IPS-NIHi7 (cell line): ENCODE measurements around the gene LAMC1.

Experiments
- DNase-seq: peaks from one replicate; pipeline ENCODE4 v3.0.0; 2012; ENCODE audit warnings: mixed read lengths; ENCODE audit errors: extremely low spot score

LAMC1 gene

DNA sequence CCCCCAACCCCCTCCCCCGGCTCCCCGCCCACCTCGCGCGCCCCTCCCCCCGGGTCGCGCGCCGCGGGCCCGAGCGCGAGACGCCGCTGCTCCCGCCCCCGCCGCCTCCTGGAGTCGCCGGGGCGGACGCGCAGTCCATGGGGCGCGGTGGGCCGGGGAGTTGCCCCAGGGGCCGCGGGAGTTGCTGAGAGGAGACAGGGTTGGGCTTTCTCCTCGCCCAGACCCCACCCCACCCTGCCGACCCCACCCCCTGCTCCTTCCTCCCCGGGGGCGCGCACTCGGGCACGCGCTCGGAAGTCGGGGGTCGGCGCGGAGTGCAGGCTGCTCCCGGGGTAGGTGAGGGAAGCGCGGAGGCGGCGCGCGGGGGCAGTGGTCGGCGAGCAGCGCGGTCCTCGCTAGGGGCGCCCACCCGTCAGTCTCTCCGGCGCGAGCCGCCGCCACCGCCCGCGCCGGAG lies at the start of gene LAMC1:
Gene LAMC1 (plus strand): TSS at position 275 of the 455 bp plus-strand sequence. CDS start 297 bp downstream, outside the sequence.
- DNase-seq = peak; percentile 93

DNA sequence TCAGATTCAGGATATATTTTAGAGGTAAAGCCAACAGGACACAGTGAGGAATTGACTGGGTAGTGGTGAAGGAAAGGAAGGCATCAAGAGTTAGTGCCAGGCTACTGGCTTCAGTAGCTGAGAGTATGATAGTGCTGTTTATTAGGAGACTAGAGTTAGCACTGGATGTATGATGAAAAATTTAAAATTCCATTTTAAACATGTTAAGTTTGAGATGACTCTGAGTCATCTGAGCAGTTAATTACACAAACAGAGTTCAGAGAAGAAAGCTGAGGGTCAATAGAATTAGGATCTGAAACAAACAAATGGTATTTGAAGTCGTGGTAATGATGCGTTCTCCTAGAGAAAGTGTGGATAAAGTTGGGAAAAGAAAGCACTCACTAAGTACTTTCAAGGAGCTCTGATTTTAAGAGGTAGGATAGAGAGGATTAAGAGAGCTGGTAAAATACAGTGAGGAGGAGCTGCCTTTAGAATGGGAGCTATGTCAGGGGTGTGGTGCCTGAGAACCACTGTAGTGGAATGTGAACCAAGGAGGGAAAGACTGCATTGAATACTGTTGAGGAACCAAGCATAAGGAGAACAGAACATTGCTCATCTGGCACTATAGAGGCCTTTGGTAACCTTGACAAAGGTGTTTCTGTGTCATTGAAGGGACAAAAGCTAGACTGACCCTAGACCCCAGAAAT lies 48.6 kb upstream of the LAMC1 start:
- peak; percentile 26 for DNase-seq

DNA sequence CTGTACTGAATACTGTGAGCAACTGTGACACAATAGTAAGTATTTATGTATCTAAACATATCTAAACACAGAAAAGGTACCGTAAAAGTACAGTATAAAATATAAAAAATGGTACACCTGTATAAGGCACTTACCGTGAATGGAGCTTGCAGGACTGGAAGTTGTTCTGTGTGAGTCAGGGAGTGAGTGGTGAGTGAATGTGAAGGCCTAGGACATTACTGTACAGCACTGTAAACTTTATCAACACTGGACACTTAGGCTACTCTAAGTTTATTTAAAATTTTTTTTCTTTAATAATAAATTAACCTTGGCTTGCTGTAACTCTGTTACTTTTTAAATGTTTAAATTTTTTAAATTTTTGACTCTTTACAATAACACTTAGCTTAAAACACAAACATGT lies 45.7 kb upstream of the LAMC1 start:
- DNase-seq = no peak

DNA sequence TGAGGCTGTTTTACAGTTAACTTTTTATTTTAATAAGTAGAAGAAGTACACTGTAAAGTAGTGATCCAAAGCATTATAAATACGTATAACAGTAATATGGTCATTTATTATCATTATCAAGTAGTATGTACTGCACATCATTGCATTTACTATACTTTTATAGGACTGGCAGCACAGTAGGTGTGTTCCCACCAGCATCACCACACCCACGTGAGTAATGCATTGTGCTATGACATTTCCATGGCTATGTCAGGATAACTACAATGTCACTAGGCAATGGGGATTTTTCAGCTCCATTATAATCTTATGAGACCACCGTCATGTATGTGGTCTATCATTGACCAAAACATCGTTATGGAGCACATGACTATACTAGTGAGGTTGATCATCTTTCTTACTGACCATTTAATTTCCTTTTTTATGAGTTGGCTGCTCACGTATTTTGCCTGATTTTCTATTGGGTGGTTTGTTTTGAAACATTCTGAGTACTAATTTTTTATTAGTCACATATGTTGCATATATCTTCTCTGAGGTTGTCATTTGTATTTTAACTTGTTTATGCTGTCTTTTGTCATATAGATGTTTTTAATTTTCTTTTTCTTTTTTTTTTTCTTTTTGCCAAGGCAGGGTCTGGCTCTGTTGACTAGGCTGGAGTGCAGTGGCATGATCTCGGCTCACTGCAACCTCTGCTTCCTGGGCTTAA lies 44.9 kb upstream of the LAMC1 start:
- no peak for DNase-seq

DNA sequence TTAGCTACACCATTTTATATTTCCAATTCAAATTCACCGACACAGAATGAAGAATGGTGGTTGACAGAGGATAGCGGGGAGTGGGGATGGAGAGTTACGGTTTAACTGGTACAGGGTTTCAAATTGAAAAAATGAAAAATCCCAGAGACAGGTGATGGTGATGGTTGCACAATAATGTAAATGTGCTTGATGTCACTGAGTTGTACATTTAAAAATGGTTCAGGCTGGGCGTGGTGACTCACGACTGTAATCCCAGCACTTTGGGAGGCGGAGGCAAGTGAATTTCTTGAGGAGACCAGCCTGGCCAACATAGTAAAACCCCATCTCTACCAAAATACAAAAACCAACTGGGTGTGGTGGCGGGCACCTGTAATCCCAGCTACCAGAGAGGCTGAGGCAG lies 39.1 kb upstream of the LAMC1 start:
- no peak for DNase-seq

DNA sequence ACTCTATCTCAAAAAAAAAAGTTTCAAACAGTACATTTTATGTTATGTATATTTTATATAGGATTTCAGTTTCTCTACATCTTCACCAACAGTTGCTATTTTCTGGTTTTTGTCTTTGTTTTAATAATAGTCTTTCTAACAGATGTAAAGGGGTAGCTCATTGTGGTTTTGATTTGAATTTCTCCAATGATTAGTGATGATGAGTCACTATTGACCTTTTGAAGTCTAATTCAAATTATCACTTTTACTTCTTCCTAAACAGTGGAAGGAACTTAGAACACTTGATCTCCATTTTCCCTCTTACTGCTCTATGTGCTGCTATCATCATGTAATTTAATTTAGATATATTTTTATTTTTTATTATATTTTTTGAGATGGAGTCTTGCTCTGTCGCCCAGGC lies 38.6 kb upstream of the LAMC1 start:
- DNase-seq = no peak

DNA sequence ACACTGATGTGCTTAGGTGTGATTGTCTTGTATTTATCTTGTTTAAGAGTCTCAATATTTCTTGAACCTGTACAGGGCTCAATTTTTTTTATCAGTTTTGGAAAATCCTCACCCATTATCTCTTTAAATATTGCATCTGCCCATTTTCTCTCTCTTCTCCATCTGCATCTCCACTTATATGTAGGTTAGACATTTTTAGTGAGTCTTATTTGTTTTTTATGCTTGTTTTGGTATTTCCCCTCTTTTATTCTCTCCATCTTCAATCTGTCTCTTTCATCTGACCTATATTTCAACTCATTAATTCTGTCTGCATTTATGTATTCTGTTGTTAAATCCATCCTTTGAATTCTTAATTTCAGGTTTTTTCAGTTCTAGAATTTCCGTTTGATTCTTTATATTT lies 37.3 kb upstream of the LAMC1 start:
- DNase-seq = no peak

DNA sequence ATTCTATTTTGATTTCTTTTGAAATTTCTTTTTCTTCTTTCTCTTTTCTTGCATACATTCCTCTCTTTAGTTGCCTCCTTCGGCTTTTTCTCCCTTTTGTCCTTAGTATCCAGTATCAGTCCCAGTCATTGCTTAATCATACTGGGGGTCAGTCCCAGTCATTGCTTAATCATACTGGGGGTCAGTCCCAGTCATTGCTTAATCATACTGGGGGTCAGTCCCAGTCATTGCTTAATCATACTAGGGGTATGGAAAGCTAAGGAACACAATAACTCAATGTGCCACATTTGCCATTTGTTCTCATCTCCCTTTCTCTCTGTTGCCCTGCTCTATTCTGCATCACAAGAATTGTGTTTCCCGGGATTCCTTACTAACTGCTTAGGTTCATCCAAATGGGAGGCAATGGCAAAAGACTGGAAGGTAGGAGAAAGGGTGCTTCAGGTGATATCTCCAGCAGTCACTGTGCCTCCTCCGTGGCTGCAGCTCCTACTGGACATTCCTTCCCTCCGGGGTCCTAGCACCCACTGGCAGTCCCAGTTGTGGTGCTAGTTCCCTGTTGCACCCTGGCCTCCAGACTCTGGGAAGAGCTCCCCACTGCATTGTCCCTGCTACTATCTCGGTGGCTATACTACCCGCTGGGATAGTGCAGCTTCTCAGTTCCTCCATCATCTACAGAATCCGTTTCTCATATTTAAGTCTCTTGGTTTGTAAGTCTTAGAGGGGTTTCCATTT lies 32.6 kb upstream of the LAMC1 start:
- peak; percentile 11 for DNase-seq

DNA sequence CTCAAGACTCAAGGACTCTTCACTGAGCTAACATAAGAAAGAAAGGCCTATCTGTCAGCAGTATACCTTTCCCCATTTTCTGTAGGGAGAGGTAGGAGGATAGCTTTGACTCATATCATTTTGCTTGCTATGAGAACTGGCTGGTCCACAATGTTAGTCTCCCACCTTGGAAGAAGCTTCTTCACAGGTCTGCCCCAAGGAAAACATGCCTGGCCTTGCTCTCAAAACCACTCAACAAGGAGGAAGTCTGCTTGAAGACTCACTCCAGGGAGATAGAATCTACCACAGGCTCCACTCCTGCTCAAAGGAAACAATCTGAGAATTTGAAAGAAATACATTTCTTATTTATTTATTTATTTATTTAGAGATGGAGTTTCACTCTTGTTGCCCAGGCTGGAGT lies 29.5 kb upstream of the LAMC1 start:
- DNase-seq = no peak

DNA sequence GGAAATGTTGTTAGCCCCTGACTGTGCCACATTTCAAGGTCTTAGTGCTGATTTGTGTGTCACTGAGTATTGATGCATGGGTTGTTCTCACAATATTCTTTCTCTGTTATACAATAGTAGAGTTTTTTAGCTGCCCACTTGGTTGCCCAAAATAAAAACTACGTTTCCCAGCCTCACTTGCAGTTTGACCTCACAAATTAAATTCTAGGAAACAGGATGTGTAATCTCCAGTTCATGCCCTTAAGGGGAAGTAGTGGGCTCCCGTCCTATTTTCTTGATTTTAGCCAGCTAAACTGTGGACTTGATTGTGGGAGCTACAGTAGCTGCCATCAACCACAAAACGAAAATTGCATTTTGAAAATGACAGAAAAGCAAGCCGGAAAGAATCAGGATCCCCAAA lies 27.3 kb upstream of the LAMC1 start:
- DNase-seq = no peak

DNA sequence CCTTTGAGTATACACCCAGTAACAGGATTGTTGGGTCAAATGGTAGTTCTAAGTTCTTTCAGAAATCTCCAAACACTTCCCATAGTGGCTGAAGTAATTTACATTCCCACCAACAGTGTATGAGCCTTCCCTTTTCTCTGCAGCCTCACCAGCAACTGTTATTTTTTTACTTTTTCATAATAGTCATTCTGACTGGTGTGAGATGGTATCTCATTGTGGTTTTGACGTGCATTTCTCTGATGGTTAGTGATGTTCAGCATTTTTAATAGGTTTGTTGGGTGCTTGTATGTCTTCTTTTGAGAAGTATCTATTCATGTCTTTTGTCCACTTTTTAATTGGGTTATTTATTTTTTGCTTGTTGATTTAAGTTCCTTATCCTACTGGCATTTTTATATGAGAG lies 26.4 kb upstream of the LAMC1 start:
- no peak for DNase-seq

DNA sequence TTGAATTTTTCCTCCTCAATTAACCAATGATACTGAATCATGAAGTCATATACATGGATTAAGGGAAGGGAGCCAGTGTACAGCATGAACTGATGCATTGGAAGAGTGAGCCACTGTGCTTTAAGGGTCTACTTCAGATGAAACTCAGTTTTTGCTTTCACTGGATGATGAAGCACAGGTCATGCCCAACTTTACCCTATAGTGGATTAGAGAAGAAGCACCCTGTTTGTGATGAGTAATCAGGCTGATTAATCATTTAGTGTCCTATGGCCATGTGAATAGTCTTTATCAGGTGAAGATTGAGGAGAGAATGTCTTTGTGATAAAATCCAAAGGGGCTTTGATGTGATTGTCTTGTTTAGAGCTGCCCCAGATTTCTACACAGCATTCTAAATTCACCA lies 24.7 kb upstream of the LAMC1 start:
- no peak for DNase-seq

DNA sequence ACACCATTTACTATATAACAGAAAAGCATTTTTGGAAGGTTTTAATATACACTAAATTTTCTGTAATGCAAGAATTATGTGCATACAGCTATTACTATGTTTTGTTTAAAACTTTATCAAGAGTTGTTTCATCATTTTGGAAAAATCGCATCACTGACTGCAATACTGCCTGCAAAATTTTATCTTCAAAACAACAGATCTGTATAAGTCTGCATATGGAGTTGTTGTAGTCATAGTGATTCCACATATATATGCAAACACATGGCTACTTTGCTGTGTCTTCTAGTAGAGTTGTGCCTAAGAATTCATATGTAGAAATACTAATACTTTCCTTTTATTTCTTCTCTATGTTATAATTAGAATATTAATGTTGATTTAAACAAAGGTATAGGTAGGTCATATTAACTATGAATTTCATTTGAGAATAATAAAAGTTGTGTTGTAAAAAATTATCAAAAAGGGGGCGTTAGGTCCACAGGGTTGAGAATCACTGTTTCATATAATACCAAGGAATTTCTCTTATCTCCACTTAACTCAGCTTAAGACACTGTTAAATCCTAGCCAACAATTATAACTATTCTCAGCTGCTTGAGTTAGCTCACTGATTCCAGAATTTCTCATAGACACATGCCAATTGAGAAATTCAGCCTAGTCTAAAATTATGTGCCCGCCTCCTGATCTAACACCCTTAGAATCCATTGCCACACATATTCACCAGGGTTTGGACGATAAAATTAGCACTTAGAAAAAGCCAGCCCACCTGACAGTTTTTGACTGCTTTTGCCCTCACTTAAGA lies 22.9 kb upstream of the LAMC1 start:
- no peak for DNase-seq

DNA sequence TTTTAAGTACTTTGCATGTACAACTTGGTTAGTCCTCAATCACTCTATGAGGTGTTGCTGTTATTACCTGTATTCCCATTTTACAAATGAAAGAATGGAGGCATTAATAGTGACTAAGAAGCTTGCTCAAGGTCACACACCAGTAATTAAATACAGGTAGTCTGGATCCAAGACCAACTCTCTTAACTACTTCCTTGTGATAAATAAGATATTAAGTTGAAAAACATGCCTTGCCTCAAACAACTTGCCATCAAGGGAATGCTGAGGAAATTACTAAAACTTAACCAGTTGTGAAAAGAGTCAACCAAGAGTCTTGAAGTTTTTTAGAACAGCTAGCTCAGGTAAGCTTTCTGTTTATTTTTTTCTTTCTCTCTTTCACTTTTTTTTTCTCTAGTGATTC lies 21.0 kb upstream of the LAMC1 start:
- no peak for DNase-seq

DNA sequence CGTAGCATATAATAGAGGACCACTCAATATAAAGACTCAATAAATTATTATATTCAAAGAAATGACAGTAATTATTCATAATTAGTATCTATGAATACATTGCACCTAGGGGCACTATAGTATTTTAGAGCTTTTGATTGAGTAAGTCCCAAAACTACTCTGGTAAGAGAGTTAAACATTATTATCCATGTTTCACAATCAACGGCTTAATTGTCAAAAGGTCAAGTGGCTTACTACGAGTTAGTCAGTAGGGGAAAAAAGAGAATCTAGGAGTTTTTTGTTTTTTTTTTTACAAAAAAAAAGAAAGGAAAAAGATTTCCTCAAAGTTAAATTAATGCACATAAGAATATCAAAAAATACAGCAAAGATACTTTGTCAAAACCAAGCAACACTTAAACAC lies 20.4 kb upstream of the LAMC1 start:
- DNase-seq = no peak

DNA sequence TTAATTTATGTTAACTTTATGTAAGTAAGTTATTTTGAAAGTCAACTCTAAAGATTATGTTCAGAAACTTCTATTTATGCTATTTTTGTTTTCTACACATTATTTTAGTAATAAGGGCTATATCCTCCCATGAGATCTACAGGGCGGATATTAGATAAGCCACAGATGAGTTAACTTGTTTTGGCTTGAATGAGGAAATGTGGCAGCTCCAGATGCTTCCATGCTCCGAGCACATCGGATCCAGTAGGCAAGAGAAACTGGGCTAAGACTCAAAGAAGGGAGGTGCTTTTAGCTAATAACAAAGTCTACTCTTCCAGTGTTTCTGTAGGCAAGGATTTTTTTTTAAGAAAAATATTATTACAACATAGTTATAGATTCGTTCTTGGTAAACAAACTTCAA lies 20.0 kb upstream of the LAMC1 start:
- no peak for DNase-seq

DNA sequence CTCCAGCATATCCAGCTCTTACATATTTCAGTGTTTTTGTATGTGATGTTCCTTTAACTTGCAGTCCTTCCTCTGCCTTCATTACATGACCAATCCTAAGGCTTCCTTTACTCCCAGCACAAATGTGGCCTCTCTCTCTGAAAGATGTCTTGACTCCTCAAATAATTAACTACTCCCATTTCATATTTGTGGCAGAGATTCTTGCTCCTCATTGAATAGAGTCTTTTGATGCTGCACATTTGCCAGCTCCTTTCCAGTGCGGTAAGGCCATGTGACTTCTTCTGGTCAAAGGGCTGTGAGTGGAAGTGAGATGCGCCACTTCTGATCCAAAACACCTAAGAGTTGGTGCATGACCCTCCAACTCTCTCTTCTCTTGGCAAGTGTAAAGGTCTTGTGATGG lies 19.1 kb upstream of the LAMC1 start:
- DNase-seq = no peak

DNA sequence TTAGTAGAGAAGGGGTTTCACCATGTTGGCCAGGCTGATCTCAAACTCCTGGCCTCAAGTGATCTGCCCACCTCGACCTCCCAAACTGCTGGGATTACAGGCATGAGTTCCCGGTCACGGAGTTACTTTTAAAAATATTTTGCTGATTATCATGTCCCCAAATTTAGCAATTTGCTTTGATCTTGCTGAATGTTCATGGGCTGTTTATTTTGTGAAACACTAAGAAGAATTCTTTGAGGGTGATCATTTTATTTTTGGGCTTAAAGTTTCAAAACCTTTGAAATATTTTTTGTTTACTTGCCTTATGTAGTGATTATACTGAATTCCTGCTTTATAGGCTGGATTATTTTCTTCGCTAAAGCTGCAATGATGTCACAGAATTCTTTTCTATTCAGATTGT lies 11.4 kb upstream of the LAMC1 start:
- DNase-seq = no peak

DNA sequence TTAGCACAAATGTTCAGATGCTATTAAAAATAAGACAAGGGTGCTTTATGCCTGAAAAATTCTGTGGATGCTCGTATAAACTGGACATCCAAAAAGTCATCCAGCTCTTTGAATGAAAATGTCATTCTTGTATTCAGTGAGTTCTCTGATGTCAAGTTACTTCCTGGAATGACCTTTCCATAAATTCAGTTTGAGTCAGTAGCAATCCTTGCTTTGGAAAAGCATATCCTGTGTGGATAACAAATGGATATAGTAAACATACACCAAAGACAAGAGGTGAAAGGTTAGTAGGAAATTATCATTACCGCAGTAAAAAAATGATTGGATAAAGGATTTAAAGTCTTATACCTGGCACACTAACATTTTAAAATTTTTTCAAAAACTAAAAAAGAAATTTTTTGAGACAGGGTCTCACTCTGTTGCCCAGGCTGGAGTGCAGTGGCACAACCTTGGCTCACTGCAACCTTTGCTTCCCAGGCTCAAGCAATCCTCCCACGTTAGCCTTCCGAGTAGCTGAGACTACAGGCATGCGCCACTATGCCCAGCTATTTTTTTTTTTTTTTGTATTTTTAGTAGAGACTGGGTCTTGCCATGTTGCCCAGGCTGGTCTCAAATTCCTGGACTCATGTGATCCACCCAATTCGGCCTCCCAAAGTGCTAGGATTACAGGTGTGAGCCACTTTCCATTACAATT lies 10.8 kb upstream of the LAMC1 start:
- no peak for DNase-seq

DNA sequence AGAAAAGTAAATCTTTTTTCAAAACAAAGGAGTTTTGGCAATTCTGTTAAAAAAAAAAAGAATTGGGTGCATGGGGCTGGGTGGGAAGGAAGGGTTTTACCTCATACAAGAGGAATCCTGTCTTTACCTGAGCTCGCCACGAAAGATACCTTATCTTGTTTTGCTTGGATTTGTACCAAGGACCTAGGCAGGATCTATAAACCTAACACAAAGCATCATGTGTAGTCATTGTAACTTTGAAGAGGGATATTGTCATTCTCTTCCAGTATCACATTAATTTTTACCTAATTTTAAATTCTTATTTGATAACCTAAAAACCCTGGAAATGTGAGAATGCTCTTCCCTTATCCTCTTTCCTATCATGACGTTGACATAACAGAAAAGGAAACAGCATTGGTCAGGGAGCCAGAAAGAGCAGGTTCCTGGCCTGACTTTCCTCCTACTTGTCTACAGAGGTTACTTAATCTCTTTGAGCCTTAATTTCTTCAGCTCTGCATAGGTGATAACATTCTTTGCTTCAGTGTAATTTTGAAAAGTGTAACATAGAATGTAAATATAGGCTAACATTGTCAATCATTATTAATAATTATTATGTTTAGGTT lies 4.0 kb upstream of the LAMC1 start:
- DNase-seq = no peak

DNA sequence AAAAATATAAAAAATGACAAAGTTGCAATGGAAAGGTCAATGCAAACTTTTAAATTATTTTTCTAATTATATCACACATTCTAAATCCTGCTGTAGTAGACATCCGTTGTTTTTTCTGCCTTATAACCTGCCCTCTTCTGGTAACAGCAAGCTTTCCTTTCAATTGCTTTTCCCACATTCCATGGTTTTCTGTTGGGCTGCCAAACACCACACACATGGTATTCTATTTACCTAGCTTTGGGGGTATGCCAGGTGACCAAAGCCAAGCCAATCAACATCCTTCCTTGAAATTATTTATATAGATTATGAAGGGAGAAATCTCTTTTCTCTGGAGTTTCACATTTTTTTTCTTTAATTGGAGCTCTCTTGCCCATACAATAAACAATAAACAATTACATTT lies 3.4 kb upstream of the LAMC1 start:
- peak; percentile 28 for DNase-seq
